Measurements from ENCODE around the gene IPO7. TPM values are rescaled to one million over a fixed set of nuclear protein-coding genes. Genes with fewer than 3 reads are reported as not detected.

The IPO7 gene
- total RNA-seq, 2 donors from 2014 or later = 80.8 to 103 TPM

DNA sequence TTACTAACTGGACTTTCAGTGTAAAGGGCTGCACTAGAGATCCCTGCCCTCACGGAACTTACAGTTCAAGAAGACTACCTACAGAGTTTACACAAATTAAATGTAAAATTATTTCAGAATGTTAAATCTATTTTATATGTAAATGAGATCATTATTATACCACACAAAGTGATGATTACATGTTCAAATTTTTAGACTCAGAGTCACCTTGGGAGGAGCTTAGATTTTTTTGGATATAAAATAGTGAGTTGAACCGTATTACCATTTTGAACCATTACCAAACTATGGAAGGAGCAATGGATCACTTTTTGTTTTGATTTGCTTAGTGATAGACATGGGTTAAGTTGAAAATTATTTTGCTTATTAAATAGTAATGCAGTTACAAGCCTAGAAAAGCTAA lies 1.6 kb downstream of the IPO7 start:
- Histone ChIP-seq H3K9ac (ENCODE audit: low read depth in 2 of 2, low read length in 2 of 2) (peak overlapping the region in 1 of 2 donors; percentile 96), H3K4me1 (peaks cover 8% of the 10 kb centered on the region), H3K9me3 (no peaks in the 10 kb centered on the region), H3K27me3 (no peaks in the 10 kb centered on the region), H3K4me3 (no peak overlapping the region), H3K36me3 (no peaks in the 10 kb centered on the region), H3K27ac (no peak overlapping the region)
- DNase-seq = no peak
- intact Hi-C loops (cut with DNase I) = no loop called here
- TF ChIP-seq, protein P1, sequence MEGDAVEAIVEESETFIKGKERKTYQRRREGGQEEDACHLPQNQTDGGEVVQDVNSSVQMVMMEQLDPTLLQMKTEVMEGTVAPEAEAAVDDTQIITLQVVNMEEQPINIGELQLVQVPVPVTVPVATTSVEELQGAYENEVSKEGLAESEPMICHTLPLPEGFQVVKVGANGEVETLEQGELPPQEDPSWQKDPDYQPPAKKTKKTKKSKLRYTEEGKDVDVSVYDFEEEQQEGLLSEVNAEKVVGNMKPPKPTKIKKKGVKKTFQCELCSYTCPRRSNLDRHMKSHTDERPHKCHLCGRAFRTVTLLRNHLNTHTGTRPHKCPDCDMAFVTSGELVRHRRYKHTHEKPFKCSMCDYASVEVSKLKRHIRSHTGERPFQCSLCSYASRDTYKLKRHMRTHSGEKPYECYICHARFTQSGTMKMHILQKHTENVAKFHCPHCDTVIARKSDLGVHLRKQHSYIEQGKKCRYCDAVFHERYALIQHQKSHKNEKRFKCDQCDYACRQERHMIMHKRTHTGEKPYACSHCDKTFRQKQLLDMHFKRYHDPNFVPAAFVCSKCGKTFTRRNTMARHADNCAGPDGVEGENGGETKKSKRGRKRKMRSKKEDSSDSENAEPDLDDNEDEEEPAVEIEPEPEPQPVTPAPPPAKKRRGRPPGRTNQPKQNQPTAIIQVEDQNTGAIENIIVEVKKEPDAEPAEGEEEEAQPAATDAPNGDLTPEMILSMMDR (IDR thresholded peaks at IDR 0.05) = no peak

DNA sequence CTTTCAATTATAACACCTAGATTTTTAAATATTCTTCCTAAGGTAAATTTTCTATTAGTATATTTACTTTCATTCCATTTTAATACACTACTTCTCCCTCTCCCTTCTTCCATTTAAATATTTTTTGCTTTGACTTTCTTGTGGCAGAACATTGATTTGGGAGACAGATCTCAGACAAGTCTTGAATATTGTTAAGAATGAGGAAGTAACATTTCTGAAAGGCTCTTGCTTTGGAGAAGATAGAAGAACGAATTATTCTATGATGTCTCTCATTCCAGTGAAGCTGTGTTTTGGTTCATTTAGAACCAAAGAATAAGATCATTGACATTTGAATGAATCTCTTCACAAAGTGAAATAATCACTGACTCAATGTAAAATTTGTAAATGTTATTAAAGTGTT lies 2.4 kb downstream of the IPO7 start:
- intact Hi-C loops (cut with DNase I) = no loop called here

DNA sequence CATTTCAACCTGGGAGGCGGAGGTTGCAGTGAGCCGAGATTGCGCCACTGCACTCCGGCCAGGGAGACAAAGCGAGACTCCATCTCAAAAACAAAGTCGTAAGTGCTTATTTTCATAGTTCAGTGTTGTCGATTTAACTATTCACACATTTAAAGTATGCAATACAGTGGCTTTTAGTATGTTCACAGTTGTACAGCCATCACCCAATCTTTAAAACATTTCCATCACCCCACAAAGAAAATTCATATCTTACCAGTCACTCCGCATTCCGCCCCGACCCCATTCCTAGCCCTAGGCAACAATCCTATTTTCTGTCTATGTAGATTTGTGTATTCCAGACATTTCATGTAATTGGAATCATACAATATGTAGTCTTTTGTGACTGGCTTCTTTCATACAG lies 11.9 kb downstream of the IPO7 start:
- Histone ChIP-seq H3K36me3 (no peaks in the 10 kb centered on the region), H3K27me3 (no peaks in the 10 kb centered on the region), H3K4me3 (no peak overlapping the region), H3K9me3 (no peaks in the 10 kb centered on the region), H3K9ac (ENCODE audit: low read depth in 2 of 2, low read length in 2 of 2) (no peak overlapping the region), H3K4me1 (no peaks in the 10 kb centered on the region), H3K27ac (no peak overlapping the region)
- no peak for DNase-seq
- intact Hi-C loops (cut with DNase I) = no loop called here
- TF ChIP-seq, protein P1 (IDR thresholded peaks at IDR 0.05) = no peak

More for the DNA sequence above, 2.4 kb downstream of the IPO7 start:
- Histone ChIP-seq H3K9ac (ENCODE audit: low read depth in 2 of 2, low read length in 2 of 2) (no peak overlapping the region), H3K4me1 (peaks cover 8% of the 10 kb centered on the region), H3K36me3 (no peaks in the 10 kb centered on the region), H3K4me3 (no peak overlapping the region), H3K9me3 (no peaks in the 10 kb centered on the region), H3K27me3 (no peaks in the 10 kb centered on the region), H3K27ac (no peak overlapping the region)
- TF ChIP-seq, protein P1 (IDR thresholded peaks at IDR 0.05) = no peak
- DNase-seq = no peak

DNA sequence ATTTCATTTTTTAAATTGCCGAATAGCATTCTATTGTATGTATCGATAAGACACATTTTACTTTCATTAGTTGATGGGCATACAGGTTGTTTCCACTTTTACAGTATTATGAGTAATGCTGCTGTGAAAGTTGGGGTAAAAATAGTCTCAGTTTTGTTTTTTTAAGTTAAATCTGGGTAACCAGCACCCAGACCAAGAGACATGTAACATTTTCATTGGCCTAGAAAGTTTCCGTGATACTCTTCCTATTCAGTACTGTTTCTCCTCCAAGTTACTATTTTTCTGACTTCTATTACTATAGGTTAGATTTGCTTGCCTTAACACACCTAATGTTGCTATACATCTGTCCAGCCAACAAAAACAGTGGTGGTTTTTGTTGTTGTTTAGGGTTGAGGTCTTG lies 12.3 kb downstream of the IPO7 start:
- TF ChIP-seq, protein P1 (IDR thresholded peaks at IDR 0.05) = no peak
- Histone ChIP-seq H3K36me3 (no peaks in the 10 kb centered on the region), H3K9me3 (no peaks in the 10 kb centered on the region), H3K4me1 (no peaks in the 10 kb centered on the region), H3K4me3 (no peak overlapping the region), H3K9ac (ENCODE audit: low read depth in 2 of 2, low read length in 2 of 2) (no peak overlapping the region), H3K27me3 (no peaks in the 10 kb centered on the region), H3K27ac (no peak overlapping the region)
- DNase-seq = no peak
- intact Hi-C loops (cut with DNase I) = no loop called here

DNA sequence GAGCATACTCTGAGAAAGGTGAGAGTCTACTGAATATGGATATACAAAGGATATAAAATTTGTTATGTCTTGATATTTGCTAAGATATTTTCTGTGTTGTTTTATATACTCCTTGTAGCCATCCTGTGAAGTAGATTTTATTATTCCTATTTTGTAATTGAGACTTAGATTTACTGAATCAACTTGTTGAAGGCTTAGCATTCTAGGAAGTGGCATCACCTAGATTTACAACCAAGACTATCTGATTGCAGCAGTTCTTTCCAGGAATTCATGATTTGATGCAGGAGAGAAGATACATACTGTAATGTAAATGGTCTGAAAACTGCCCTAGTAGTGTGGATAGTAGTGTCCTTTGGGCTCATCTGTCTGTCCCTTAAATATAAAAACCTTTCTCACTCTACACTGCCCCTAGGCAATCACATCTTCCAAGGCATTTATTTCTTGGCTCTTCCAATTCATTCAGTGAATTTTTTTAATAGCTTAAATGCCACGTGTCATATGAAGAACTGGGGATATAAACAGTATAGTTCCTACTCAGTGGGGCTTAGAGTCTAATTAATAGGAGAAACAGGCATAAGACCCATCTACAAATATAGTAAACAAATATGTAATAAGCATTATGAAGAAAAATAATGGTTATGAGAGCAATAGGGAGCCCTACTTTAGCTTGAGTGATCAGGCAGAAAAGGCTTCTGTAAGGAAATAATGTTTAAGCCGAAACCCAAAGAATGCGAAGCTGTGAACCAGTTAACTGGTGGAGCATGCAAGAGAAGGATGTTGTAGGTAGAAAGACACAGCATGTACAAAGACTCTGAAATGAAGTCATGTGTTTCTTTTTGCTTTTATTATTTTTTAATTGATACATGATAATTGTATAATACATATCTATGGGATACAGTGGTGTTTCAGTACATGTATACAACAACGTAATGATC lies 13.6 kb downstream of the IPO7 start:
- H3K36me3 ChIP-seq = no peaks in the 10 kb centered on the region
- H3K4me1 ChIP-seq = no peaks in the 10 kb centered on the region
- H3K9me3 ChIP-seq = no peaks in the 10 kb centered on the region
- H3K9ac ChIP-seq (ENCODE audit: low read depth in 2 of 2, low read length in 2 of 2) = no peak overlapping the region
- H3K27me3 ChIP-seq = no peaks in the 10 kb centered on the region
- H3K4me3 ChIP-seq = no peak overlapping the region
- no peak for DNase-seq
- no peak overlapping the region for H3K27ac ChIP-seq
- TF ChIP-seq, protein P1 (IDR thresholded peaks at IDR 0.05) = no peak
- intact Hi-C loops (cut with DNase I) = no loop called here

Data from colonic mucosa (tissue), 4 donors.